Heart left ventricle (tissue), 16 donors: ENCODE results near the gene KCNMA1. TPM values are rescaled to one million over a fixed set of nuclear protein-coding genes. Genes with fewer than 3 reads are reported as not detected.

ENCODE experiments used
- ATAC-seq, 4 donors: fragments of 200-7000 bp; cut with Tn5 transposase; one replicate each; pipeline ENCODE4 v1.9.1; 2020 to 2022; ENCODE audit warnings: moderate library complexity in 4 of 4, mild to moderate bottlenecking in 3 of 4, moderate number of reproducible peaks in 1 of 4
- DNase-seq, 5 donors: peaks; one replicate each; pipeline ENCODE4 v3.0.0-alpha.2; 2020
- H3K27ac ChIP-seq, 12 donors: fragments of 200-600 bp; sonication (generic) in 4 of 12; one replicate each; pipeline versions ENCODE4 v1.5.0 to v1.8.0; 2016 to 2022; ENCODE audit warnings: mild to moderate bottlenecking in 2 of 12
- H3K27me3 ChIP-seq, 9 donors: fragments of 200-600 bp; sonication (generic) in 2 of 9; one replicate each; pipeline versions ENCODE4 v1.5.1 to v1.8.0; 2016 to 2022; ENCODE audit warnings: mild to moderate bottlenecking in 3 of 9
- H3K36me3 ChIP-seq, 9 donors: fragments of 200-600 bp; sonication (generic) in 2 of 9; one replicate each; pipeline versions ENCODE4 v1.5.0 to v1.8.0; 2018 to 2022; ENCODE audit warnings: mild to moderate bottlenecking in 2 of 9
- H3K4me1 ChIP-seq, 12 donors: fragments of 200-600 bp; sonication (generic) in 4 of 12; one replicate each; pipeline versions ENCODE4 v1.5.0 to v1.8.0; 2016 to 2022; ENCODE audit warnings: mild to moderate bottlenecking in 3 of 12
- H3K4me3 ChIP-seq, 12 donors: fragments of 200-600 bp; sonication (generic) in 4 of 12; one replicate each; pipeline versions ENCODE4 v1.5.0 to v1.8.0; 2017 to 2022; ENCODE audit warnings: mild to moderate bottlenecking in 9 of 12, moderate library complexity in 4 of 12
- H3K9me3 ChIP-seq, 12 donors: fragments of 200-600 bp; sonication (generic) in 4 of 12; one replicate each; pipeline versions ENCODE4 v1.5.0 to v1.8.0; 2016 to 2022; ENCODE audit warnings: mild to moderate bottlenecking in 1 of 12
- CTCF ChIP-seq, 12 donors: fragments of 200-600 bp; sonication (generic) in 4 of 12; IDR thresholded peaks; one replicate each; pipeline versions ENCODE4 v1.5.0 to v1.8.0; 2018 to 2022; ENCODE audit warnings: antibody characterized with exemption in 12 of 12, mild to moderate bottlenecking in 5 of 12
- POLR2A ChIP-seq, 2 donors: fragments of 450-650 bp; IDR thresholded peaks; one replicate each; pipeline ENCODE4 v1.6.1; 2017; ENCODE audit warnings: antibody characterized with exemption in 2 of 2, mild to moderate bottlenecking in 2 of 2, moderate library complexity in 2 of 2
- WGBS, 4 donors: extraction: QIAGEN DNeasy Blood & Tissue Kit in 2 of 4; methylation state at CpG; one replicate each; pipeline versions ENCODE4 v1.1.5 to v1.1.7; 2013 to 2018; 5-methylcytosine and 5-hydroxymethylcytosine counted together
- intact Hi-C, 10 donors: fragments of 100-400 bp; cut with DNase I; formaldehyde crosslinking; loops; one replicate each; pipeline versions ENCODE4 v1.11.1 to v1.14.2; 2022
- polyA plus RNA-seq, 2 donors: library from polyadenylated mRNA; stranded (reverse); fragments of 200-250 nt; gene quantifications; one replicate each; pipeline ENCODE4 v1.2.3, GENCODE V29; 2013
- total RNA-seq, 9 donors: library from RNA; depleted of rRNA in 2 of 9; stranded (reverse); fragments of >200 nt in 2 of 9; fragmentation: NEBNext Ultra II Directional in 3 of 9; extraction: Animal tissue kit (Norgen Biotek cat#: 25700) in 3 of 9; gene quantifications; one replicate each; pipeline versions ENCODE4 v1.1.0 to v1.2.4, GENCODE V29; 2016 to 2023
- donor health status: ischemic (EF 13 %, LVEDD 7.1; RV severe dilation, severe dysfunction).
- donor health status: healthy with polysubstance abuse.
- donor health status: DM: no; HTN: yes; CAD: no.
- donor health status: DM: no; HTN: no; CAD: no.
- donor health status: ischemic (EF 25% LVEDD 6.9; RV normal size, moderate dysfunction).
- donor health status: ischemic (EF 25% LVEDD 5.7; RV mildly dilated, moderate dysfunction).
- donor health status: healthy.
- donor health status: DM: yes; HTN: yes; CAD: no.
- donor health status: ischemic (EF 35%, LVEDD 5.7; RV mildly dilated, moderate dysfunction).
- donor health status: nonischemic (EF 11% LVEDD 7.7; RV severe dilation, severe dysfunction).
- donor health status: DM: yes; HTN: yes; CAD: no.
- donor health status: PGD.
- donor health status: ischemic (EF 29% LVEDD 5.4; RV normal size, mild dysfunction).
- donor health status: nonischemic (EF 23%, LVEDD 6.1; RV moderate dilation, normal function).

KCNMA1 gene
- total and polyA plus RNA-seq, 11 donors: 0.39 to 8.7 (median 1.7) TPM

GRCh38 chr10:77233466-77233865, 404.1 kb downstream of the KCNMA1 start:
- Histone ChIP-seq H3K4me3 (no peak overlapping the region), H3K27ac (no peak overlapping the region), H3K9me3 (no peaks in the 10 kb centered on the region), H3K27me3 (no peaks in the 10 kb centered on the region), H3K4me1 (no peaks in the 10 kb centered on the region), H3K36me3 (no peaks in the 10 kb centered on the region)
- ATAC-seq (no peak), DNase-seq (no peak)
- intact Hi-C loops: no loop called here
- TF ChIP-seq POLR2A (IDR thresholded peaks at IDR 0.05): no peak
- no peak for TF ChIP-seq CTCF (IDR thresholded peaks at IDR 0.05)
- 87 to 93% (median 91%) methylated on average over 7 of the region's 7 CpGs for WGBS, 4 donors

- Histone ChIP-seq H3K4me3 (no peak overlapping the region), H3K36me3 (no peaks in the 10 kb centered on the region), H3K27ac (no peak overlapping the region), H3K9me3 (no peaks in the 10 kb centered on the region), H3K4me1 (no peaks in the 10 kb centered on the region), H3K27me3 (peaks cover 0 to 4% (median 0%) of the 10 kb centered on the region in 9 donors)
- TF ChIP-seq POLR2A (IDR thresholded peaks at IDR 0.05) (no peak), CTCF (IDR thresholded peaks at IDR 0.05) (no peak)
- DNase-seq (no peak), ATAC-seq (no peak)
- 71 to 96% (median 78%) methylated on average over 2 to 3 of the region's 3 CpGs for WGBS, 4 donors
- intact Hi-C loops: no loop called here
These were observed 405.6 kb downstream of the KCNMA1 start for GRCh38 chr10:77231884-77232610.

GRCh38 chr10:77231375-77231774, 406.2 kb downstream of the KCNMA1 start:
- Histone ChIP-seq H3K27me3 (peaks cover 0 to 4% (median 0%) of the 10 kb centered on the region in 9 donors), H3K4me3 (no peak overlapping the region), H3K27ac (no peak overlapping the region), H3K4me1 (no peaks in the 10 kb centered on the region), H3K36me3 (no peaks in the 10 kb centered on the region), H3K9me3 (no peaks in the 10 kb centered on the region)
- WGBS, 4 donors: 80 to 88% (median 87%) methylated on average over 3 of the region's 3 CpGs
- no peak for ATAC-seq
- intact Hi-C loops: no loop called here
- TF ChIP-seq CTCF (IDR thresholded peaks at IDR 0.05) (no peak), POLR2A (IDR thresholded peaks at IDR 0.05) (no peak)
- DNase-seq: no peak

- Histone ChIP-seq H3K27ac (peak overlapping the region in 1 of 12 donors; percentile 63), H3K4me3 (no peak overlapping the region), H3K9me3 (no peaks in the 10 kb centered on the region), H3K36me3 (no peaks in the 10 kb centered on the region), H3K4me1 (no peaks in the 10 kb centered on the region), H3K27me3 (peaks cover 0 to 4% (median 0%) of the 10 kb centered on the region in 9 donors)
- no peak for ATAC-seq
- DNase-seq: no peak
- no peak for TF ChIP-seq POLR2A (IDR thresholded peaks at IDR 0.05)
- no peak for TF ChIP-seq CTCF (IDR thresholded peaks at IDR 0.05)
- 86 to 89% (median 87%) methylated on average over 5 of the region's 5 CpGs for WGBS, 4 donors
- intact Hi-C loops: no loop called here
These were observed 407.4 kb downstream of the KCNMA1 start for GRCh38 chr10:77230194-77230593.
